HCT116 (cell line): ENCODE data around the gene CEP131. TPM values are rescaled to one million over a fixed set of nuclear protein-coding genes. Genes with fewer than 3 reads are reported as not detected.

Experiments
- ATAC-seq: fragments of 200-7000 bp; cut with Tn5 transposase; 2 replicates; pipeline ENCODE4 v1.9.1; 2020; ENCODE audit warnings: mild to moderate bottlenecking, moderate library complexity
- BruUV-seq: library from RNA; stranded (reverse); fragments of 400-500 nt; replicated peaks from 2 replicates; lab custom pipeline; 2021; lab: Mats Ljungman, UMichigan
- CTCF ChIA-PET: fragments of 300-600 bp; sonication (Branson Sonifier 250); formaldehyde crosslinking; loops from one replicate; lab custom pipeline; 2021; ENCODE audit warnings: antibody characterized with exemption; lab: Charles Lee
- POLR2A ChIA-PET: fragments of 300-600, 350-600 bp; sonication (Branson Sonifier 250); formaldehyde crosslinking; loops from one replicate; lab custom pipeline; 2021; ENCODE audit warnings: antibody characterized with exemption; lab: Charles Lee
- RAD21 ChIA-PET, 2 experiments: fragments of 300-600 bp; sonication (Branson Sonifier 250); formaldehyde crosslinking; loops; one replicate each; lab custom pipeline; 2023; ENCODE audit warnings: low total read pairs in 2 of 2; ENCODE audit not compliant: uncharacterized antibody in 2 of 2, unreplicated experiment in 2 of 2, low non-redundant PET in 1 of 2; lab: Charles Lee
- DNase-seq: peaks from one replicate; pipeline ENCODE4 v3.0.0-alpha.2; 2010; ENCODE audit warnings: low read depth, low spot score
- H2AFZ ChIP-seq: fragments of 200-600 bp; shearing (Covaris generic), sonication (generic); 2 replicates; pipeline ENCODE4 v1.6.1; 2017; ENCODE audit warnings: low read depth, mixed run types, mixed read lengths, antibody characterized with exemption, low read length; ENCODE audit not compliant: poor library complexity, severe bottlenecking
- H3K27ac ChIP-seq: 2 replicates; pipeline ENCODE4 v1.5.1; 2012; ENCODE audit warnings: low read depth, low read length
- H3K27me3 ChIP-seq: fragments of 200-600 bp; sonication (generic); 2 replicates; pipeline ENCODE4 v1.6.1; 2016; ENCODE audit warnings: mixed run types, low read length, mixed read lengths; ENCODE audit not compliant: insufficient read depth
- H3K36me3 ChIP-seq, 2 experiments: fragments of 200-500 bp in 1 of 2; fragments of 200-600 bp in 1 of 2; sonication (Bioruptor generic) in 1 of 2; sonication (generic) in 1 of 2; 2 replicates each; pipeline versions ENCODE4 v1.5.1 to v1.6.1; 2014 to 2016; ENCODE audit warnings: low read length in 2 of 2, inconsistent platforms in 1 of 2, mixed read lengths in 1 of 2, mixed run types in 1 of 2; ENCODE audit not compliant: insufficient read depth in 2 of 2, control insufficient read depth in 1 of 2
- H3K4me1 ChIP-seq, 2 experiments: fragments of 200-600 bp in 1 of 2; sonication (generic) in 1 of 2; 2 replicates each; pipeline versions ENCODE4 v1.5.1 to v1.6.1; 2012 to 2017; ENCODE audit warnings: low read length in 2 of 2, inconsistent platforms in 1 of 2, mild to moderate bottlenecking in 1 of 2, mixed read lengths in 1 of 2, mixed run types in 1 of 2, moderate library complexity in 1 of 2; ENCODE audit not compliant: insufficient read depth in 2 of 2, control insufficient read depth in 1 of 2
- H3K4me2 ChIP-seq: fragments of 200-600 bp; sonication (generic); 2 replicates; pipeline ENCODE4 v1.6.1; 2017; ENCODE audit warnings: mixed run types, low read length, mixed read lengths
- H3K4me3 ChIP-seq, 2 experiments: fragments of 200-600 bp in 1 of 2; sonication (generic) in 1 of 2; replicated peaks in 1 of 2; 2 replicates each; pipeline ENCODE4 v1.5.1; 2011 to 2016; ENCODE audit warnings: low read length in 2 of 2, control low read depth in 1 of 2, low read depth in 1 of 2, mild to moderate bottlenecking in 1 of 2, mixed read lengths in 1 of 2, mixed run types in 1 of 2
- H3K79me2 ChIP-seq: fragments of 200-600 bp; sonication (generic); 2 replicates; pipeline ENCODE4 v1.6.1; 2017; ENCODE audit warnings: mild to moderate bottlenecking, mixed run types, low read length, moderate library complexity, mixed read lengths; ENCODE audit not compliant: insufficient read depth
- H3K9ac ChIP-seq: fragments of 200-600 bp; sonication (generic); 2 replicates; pipeline ENCODE4 v1.6.1; 2016; ENCODE audit warnings: low read length, mixed read lengths
- H3K9me2 ChIP-seq: fragments of 200-600 bp; sonication (generic), shearing (Covaris generic); 2 replicates; pipeline ENCODE4 v1.6.1; 2017; ENCODE audit warnings: mixed run types, mild to moderate bottlenecking, moderate library complexity; ENCODE audit not compliant: insufficient read depth
- H3K9me3 ChIP-seq, 2 experiments: fragments of 200-500 bp in 1 of 2; fragments of 200-600 bp in 1 of 2; sonication (Bioruptor generic) in 1 of 2; sonication (generic) in 1 of 2; 2 replicates each; pipeline ENCODE4 v1.6.1; 2014 to 2017; ENCODE audit warnings: low read length in 2 of 2, mixed read lengths in 2 of 2, inconsistent platforms in 1 of 2, low read depth in 1 of 2, mild to moderate bottlenecking in 1 of 2, mixed run types in 1 of 2, moderate library complexity in 1 of 2; ENCODE audit not compliant: control insufficient read depth in 1 of 2, insufficient read depth in 1 of 2
- H4K20me1 ChIP-seq: fragments of 200-600 bp; sonication (generic), shearing (Covaris generic); 2 replicates; pipeline ENCODE4 v1.6.1; 2017; ENCODE audit warnings: mixed run types, mild to moderate bottlenecking, moderate library complexity; ENCODE audit not compliant: insufficient read depth
- CEBPB ChIP-seq: IDR thresholded peaks from 2 replicates; pipeline ENCODE4 v1.6.1; 2012; ENCODE audit warnings: low read depth
- SP1 ChIP-seq: IDR thresholded peaks from 2 replicates; pipeline ENCODE4 v1.6.1; 2012; ENCODE audit warnings: low read depth
- TCF7L2 ChIP-seq: IDR thresholded peaks from 2 replicates; pipeline ENCODE4 v1.7.0; 2011; ENCODE audit warnings: borderline replicate concordance, inconsistent platforms; ENCODE audit not compliant: insufficient read depth, insufficient read length; ENCODE audit errors: extremely low read depth
- ZBTB33 ChIP-seq: IDR thresholded peaks from 2 replicates; pipeline ENCODE4 v1.6.1; 2011; ENCODE audit warnings: mild to moderate bottlenecking, low read length, moderate library complexity; ENCODE audit not compliant: insufficient replicate concordance; ENCODE audit errors: extremely low read depth
- intact Hi-C: fragments of 100-400 bp; cut with micrococcal nuclease; formaldehyde crosslinking; loops from 2 replicates; pipeline ENCODE4 v1.10.0; 2022
- total RNA-seq: library from RNA; stranded (reverse); gene quantifications from one replicate; pipeline ENCODE4 v1.2.1, GENCODE V29; 2021; ENCODE audit not compliant: unreplicated experiment
- TF ChIP-seq, protein P1 (sequence below): IDR thresholded peaks from 2 replicates; pipeline ENCODE4 v1.6.1; 2012

CEP131 gene
- total RNA-seq, 1 experiment from 2014 or later, result 30.2 TPM

DNA sequence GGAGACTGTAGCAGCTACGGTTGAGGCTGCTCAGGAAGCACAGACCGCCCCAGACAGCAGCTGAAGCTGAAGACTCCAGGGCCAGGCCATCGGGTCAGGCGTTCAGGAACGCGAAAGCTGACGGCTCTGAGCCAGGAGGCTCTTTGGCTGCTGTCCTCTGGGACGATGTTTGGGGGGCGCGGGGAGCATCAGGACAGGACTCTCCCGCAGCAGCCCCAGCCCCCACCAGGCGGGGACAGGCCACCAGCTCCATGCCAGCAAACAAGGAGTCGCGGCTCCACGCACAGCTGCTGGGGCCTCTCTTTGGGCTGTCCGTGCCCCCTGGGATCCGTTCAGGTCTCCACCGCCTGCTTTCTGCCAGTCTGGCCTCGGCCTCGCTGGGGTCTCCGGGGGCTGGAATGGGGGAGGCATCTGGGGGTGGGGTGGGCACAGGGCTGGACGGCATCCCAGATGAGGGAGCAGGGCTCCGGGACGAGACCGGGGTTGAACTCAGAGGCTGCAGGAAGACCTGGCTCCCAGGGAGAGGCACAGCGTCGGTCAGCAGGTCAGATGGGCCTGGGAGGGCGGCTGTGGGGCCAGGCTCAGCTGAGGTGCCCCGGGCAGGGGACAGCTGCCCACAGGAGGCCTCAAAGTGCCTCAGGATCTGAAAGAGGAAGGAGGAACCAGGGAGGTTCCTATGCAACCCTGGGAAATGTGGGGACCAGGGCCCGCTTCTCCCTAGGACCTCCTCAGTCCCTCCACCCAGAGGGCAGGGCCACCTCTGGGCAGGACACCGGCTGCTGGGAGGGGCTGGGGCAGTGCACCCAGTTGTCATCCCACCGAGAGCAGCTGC lies 6.3 kb upstream of the CEP131 start:
- H3K79me2 ChIP-seq, result no peaks in the 10 kb centered on the region
- peaks cover 5 to 7% of the 10 kb centered on the region in 2 experiments; a peak in 1 of 4 replicates for H3K36me3 ChIP-seq
- no peak overlapping the region for H3K4me2 ChIP-seq
- TF ChIP-seq ZBTB33, result no peak
- TF ChIP-seq TCF7L2, result no peak
- no peak for TF ChIP-seq SP1
- TF ChIP-seq CEBPB, result no peak
- TF ChIP-seq, protein P1, sequence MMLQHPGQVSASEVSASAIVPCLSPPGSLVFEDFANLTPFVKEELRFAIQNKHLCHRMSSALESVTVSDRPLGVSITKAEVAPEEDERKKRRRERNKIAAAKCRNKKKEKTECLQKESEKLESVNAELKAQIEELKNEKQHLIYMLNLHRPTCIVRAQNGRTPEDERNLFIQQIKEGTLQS, result no peak
- ChIA-PET POLR2A (no interaction called here), RAD21 (interaction anchor here in 1 of 2 experiments (0.7 kb wide), 1 partner anchor 247 kb away, joined by 3 read pairs; no protein-coding TSS in a partner anchor), CTCF (no interaction called here)
- H3K9me2 ChIP-seq, result no peaks in the 10 kb centered on the region
- no peak overlapping the region for H3K27ac ChIP-seq
- BruUV-seq, result no TSS peak
- H2AFZ ChIP-seq, result no peak overlapping the region
- no peaks in the 10 kb centered on the region for H3K27me3 ChIP-seq
- no peak for ATAC-seq
- H3K4me3 ChIP-seq, result no peak overlapping the region
- H3K9ac ChIP-seq, result no peak overlapping the region
- 0 out of 4 replicates have a peak, but pooled peaks cover 0 to 4% of the 10 kb centered on the region in 2 experiments for H3K9me3 ChIP-seq
- intact Hi-C loops, result loop anchor here (10.0 kb wide), 1 partner anchor 244 kb away; no protein-coding TSS in a partner anchor
- no peaks in the 10 kb centered on the region for H3K4me1 ChIP-seq
- H4K20me1 ChIP-seq, result no peaks in the 10 kb centered on the region
- DNase-seq, result no peak
